Measurements from ENCODE around the gene NLRP1. TPM values are rescaled to one million over a fixed set of nuclear protein-coding genes. Genes with fewer than 3 reads are reported as not detected.

The NLRP1 gene
- total and polyA plus RNA-seq, 12 donors, result 6.1 to 88.9 (median 28.5) TPM

DNA sequence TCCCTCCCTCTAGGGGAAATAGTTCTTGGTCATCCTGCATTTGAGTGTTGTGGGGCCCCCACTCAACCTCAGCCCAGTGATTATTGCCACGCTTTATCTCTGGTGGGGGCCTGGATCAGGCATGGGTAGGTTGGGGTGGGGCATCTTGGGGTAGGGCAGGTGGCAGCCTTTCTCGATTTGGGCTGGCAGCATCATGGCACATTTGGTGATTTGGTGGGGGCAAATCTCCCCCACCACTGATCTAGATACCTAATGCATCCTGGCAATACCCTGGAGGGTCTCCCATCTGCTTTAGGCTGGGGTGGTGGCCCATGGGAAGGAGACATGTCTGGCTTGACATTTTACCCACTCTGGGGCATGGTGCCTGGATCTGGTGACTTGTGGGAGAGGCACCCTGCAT is 40.2 kb downstream of the NLRP1 start:
- intact Hi-C loops (cut with DNase I), result no loop called here
- no peak for TF ChIP-seq POLR2A (IDR thresholded peaks at IDR 0.05)
- TF ChIP-seq, protein P1, sequence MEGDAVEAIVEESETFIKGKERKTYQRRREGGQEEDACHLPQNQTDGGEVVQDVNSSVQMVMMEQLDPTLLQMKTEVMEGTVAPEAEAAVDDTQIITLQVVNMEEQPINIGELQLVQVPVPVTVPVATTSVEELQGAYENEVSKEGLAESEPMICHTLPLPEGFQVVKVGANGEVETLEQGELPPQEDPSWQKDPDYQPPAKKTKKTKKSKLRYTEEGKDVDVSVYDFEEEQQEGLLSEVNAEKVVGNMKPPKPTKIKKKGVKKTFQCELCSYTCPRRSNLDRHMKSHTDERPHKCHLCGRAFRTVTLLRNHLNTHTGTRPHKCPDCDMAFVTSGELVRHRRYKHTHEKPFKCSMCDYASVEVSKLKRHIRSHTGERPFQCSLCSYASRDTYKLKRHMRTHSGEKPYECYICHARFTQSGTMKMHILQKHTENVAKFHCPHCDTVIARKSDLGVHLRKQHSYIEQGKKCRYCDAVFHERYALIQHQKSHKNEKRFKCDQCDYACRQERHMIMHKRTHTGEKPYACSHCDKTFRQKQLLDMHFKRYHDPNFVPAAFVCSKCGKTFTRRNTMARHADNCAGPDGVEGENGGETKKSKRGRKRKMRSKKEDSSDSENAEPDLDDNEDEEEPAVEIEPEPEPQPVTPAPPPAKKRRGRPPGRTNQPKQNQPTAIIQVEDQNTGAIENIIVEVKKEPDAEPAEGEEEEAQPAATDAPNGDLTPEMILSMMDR (IDR thresholded peaks at IDR 0.05), result no peak
- peak in 1 of 7 donors; percentile 41 for DNase-seq
- Histone ChIP-seq H3K27me3 (no peaks in the 10 kb centered on the region), H3K4me1 (replicated peaks in 1 of 2) (no peaks in the 10 kb centered on the region), H3K27ac (no peak overlapping the region), H3K4me3 (no peak overlapping the region), H3K36me3 (replicated peaks in 1 of 2) (no peaks in the 10 kb centered on the region), H3K9me3 (replicated peaks in 1 of 3) (no peaks in the 10 kb centered on the region)
- WGBS, 4 donors, result 75 to 96% (median 85%) methylated on average over 1 to 2 of the region's 2 CpGs

DNA sequence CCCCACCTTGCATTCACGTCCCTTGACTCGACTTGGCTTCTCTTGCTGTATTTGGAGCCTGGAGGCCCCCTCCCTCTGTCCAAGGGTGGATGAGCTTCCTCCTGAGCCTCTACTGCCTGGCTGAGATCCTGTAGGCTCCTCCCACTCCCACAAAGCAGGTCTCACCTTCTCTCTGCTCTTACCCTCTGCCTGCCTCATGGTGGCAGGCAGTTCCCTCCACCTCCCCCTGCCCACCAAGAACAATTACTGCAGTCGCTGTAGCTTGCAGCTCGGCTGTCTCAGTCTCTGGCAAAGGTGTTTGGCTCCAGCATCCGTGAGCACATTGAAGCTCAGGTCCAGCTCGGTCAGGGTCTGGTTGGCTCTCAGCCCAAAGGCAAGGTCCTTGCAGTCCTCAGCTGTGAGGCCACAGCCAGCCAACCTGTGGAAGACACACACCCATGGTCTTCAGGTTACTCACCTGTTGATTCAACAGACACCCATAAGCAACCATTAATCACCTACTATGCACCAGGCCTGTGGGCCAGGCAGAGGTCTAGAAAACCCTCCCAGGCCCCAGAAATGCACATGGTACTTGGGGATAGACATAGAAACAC is 42.6 kb downstream of the NLRP1 start:
- no peak overlapping the region for H3K4me3 ChIP-seq
- no peak for TF ChIP-seq POLR2A (IDR thresholded peaks at IDR 0.05)
- TF ChIP-seq, protein P1 (IDR thresholded peaks at IDR 0.05), result no peak
- no peaks in the 10 kb centered on the region for H3K9me3 ChIP-seq (replicated peaks in 1 of 3)
- no peak overlapping the region for H3K27ac ChIP-seq
- WGBS, 4 donors, result 67 to 80% (median 71%) methylated on average over 2 to 6 of the region's 6 CpGs
- intact Hi-C loops (cut with DNase I), result no loop called here
- no peaks in the 10 kb centered on the region for H3K36me3 ChIP-seq (replicated peaks in 1 of 2)
- H3K4me1 ChIP-seq (replicated peaks in 1 of 2), result no peaks in the 10 kb centered on the region
- peak in 1 of 7 donors; percentile 34 for DNase-seq
- H3K27me3 ChIP-seq, result no peaks in the 10 kb centered on the region

DNA sequence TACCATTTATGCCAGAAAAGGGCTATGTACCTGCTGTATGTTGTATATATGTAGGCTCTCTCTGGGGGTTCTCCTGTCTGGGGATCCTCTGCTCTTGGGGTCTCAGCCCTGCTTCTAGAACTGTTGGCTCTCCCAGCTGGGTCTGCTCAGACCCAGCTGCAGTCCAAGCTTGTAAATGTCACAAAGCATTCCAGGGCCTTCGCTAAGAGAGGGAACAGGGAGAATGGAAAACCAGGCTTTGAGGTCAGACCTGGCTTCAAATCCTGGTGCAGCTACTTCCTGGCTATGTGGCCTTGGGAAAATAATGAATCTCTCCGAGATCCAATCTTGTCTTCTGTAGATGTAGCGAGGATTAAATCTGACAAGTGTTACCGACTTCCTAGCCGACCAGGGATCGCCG is 44.0 kb downstream of the NLRP1 start:
- 77 to 89% (median 86%) methylated on average over 6 to 7 of the region's 7 CpGs for WGBS, 4 donors
- H3K4me1 ChIP-seq (replicated peaks in 1 of 2), result no peaks in the 10 kb centered on the region
- H3K36me3 ChIP-seq (replicated peaks in 1 of 2), result no peaks in the 10 kb centered on the region
- H3K4me3 ChIP-seq, result no peak overlapping the region
- intact Hi-C loops (cut with DNase I), result no loop called here
- TF ChIP-seq, protein P1 (IDR thresholded peaks at IDR 0.05), result no peak
- TF ChIP-seq POLR2A (IDR thresholded peaks at IDR 0.05), result no peak
- H3K27ac ChIP-seq, result no peak overlapping the region
- H3K9me3 ChIP-seq (replicated peaks in 1 of 3), result no peaks in the 10 kb centered on the region
- H3K27me3 ChIP-seq, result no peaks in the 10 kb centered on the region
- peak in 1 of 7 donors; percentile 17 for DNase-seq

DNA sequence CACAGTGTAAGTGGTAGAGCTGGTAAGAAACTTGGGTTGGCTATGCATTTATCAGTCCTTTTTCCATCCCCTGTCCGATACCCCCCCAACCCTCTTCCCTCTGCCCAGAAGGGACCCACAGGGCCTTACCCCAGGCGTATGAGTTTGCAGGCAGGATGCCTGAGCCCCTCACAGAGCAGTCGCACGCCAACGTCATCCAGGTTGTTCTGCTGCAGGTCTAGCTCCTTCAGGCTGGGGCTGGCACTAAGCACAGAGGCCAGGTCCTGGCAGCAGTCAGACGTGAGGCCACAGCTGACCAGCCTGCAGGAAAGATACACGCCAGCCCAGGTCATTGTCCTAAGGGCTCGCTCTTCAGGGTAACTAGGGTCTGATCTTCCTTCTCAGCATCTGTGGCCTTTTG is 45.0 kb downstream of the NLRP1 start:
- intact Hi-C loops (cut with DNase I), result no loop called here
- no peaks in the 10 kb centered on the region for H3K4me1 ChIP-seq (replicated peaks in 1 of 2)
- H3K4me3 ChIP-seq, result no peak overlapping the region
- TF ChIP-seq POLR2A (IDR thresholded peaks at IDR 0.05), result no peak
- TF ChIP-seq, protein P1 (IDR thresholded peaks at IDR 0.05), result no peak
- no peak overlapping the region for H3K27ac ChIP-seq
- peak in 1 of 7 donors; percentile 30 for DNase-seq
- H3K9me3 ChIP-seq (replicated peaks in 1 of 3), result no peaks in the 10 kb centered on the region
- no peaks in the 10 kb centered on the region for H3K27me3 ChIP-seq
- no peaks in the 10 kb centered on the region for H3K36me3 ChIP-seq (replicated peaks in 1 of 2)
- WGBS, 4 donors, result 85 to 93% (median 91%) methylated on average over 7 to 8 of the region's 8 CpGs

Data from adrenal gland (tissue), 12 donors.